A549 (cell line): ENCODE results near the gene NUDT9.

Experiments
- CBX8 ChIP-seq: fragments of 200-600 bp; sonication (generic); IDR thresholded peaks from 2 replicates; pipeline ENCODE4 v1.6.1; 2016
- CTCF ChIP-seq: fragments of >200 bp; sonication (Bioruptor Twin); formaldehyde crosslinking; IDR thresholded peaks from 3 replicates; pipeline ENCODE4 v1.5.1; 2016
- NFE2L2 ChIP-seq: fragments of 150-350 bp; conservative IDR thresholded peaks from 2 replicates; pipeline ENCODE4 v1.6.1; 2014; ENCODE audit warnings: low read length

GRCh38 chr4:87493115-87493514 lies 70.7 kb downstream of the NUDT9 start:
- TF ChIP-seq CTCF (no peak), NFE2L2 (no peak), CBX8 (no peak)
